SK-N-SH (cell line): Measurements from ENCODE around the gene EZR. TPM values are rescaled to one million over a fixed set of nuclear protein-coding genes. Genes with fewer than 3 reads are reported as not detected.

Source experiments
- CTCF ChIA-PET: fragments of 300-600, 350-600 bp; formaldehyde crosslinking; extraction: SDS; loops from one replicate; lab custom pipeline; 2021; lab: Yijun Ruan, JAX
- POLR2A ChIA-PET: fragments of 350-600 bp; sonication (Branson Sonifier 250); formaldehyde crosslinking; extraction: SDS; loops from one replicate; lab custom pipeline; 2020; ENCODE audit warnings: antibody characterized with exemption, inconsistent platforms; lab: Yijun Ruan, JAX
- DNase-seq: peaks from one replicate; pipeline ENCODE4 v3.0.0; 2012
- H2AFZ ChIP-seq: fragments of 200-600 bp; sonication (generic); 2 replicates; pipeline ENCODE4 v1.8.1; 2016; ENCODE audit warnings: antibody characterized with exemption, mild to moderate bottlenecking, low read depth
- H3F3A ChIP-seq: fragments of 200-600 bp; sonication (generic); replicated peaks from 2 replicates; pipeline ENCODE3; 2016; ENCODE audit warnings: antibody characterized with exemption, mild to moderate bottlenecking; ENCODE audit not compliant: insufficient read depth
- H3K27ac ChIP-seq, 2 experiments: fragments of 200-500 bp in 1 of 2; fragments of 200-600 bp in 1 of 2; sonication (Bioruptor generic) in 1 of 2; sonication (generic), shearing (Covaris generic) in 1 of 2; 2 replicates each; pipeline versions ENCODE4 v1.5.1 to v1.6.1; 2014 to 2016; ENCODE audit warnings: low read depth in 2 of 2, inconsistent platforms in 1 of 2, low read length in 1 of 2, mild to moderate bottlenecking in 1 of 2, mixed read lengths in 1 of 2
- H3K27me3 ChIP-seq: fragments of 200-600 bp; sonication (generic), shearing (Covaris generic); 2 replicates; pipeline ENCODE4 v1.6.1; 2016; ENCODE audit warnings: mixed run types; ENCODE audit not compliant: insufficient read depth
- H3K36me3 ChIP-seq, 2 experiments: fragments of 200-500 bp in 1 of 2; fragments of 200-600 bp in 1 of 2; sonication (Bioruptor generic) in 1 of 2; sonication (generic) in 1 of 2; replicated peaks in 1 of 2; 2 replicates each; pipeline versions ENCODE3 to v1.5.1; 2014 to 2016; ENCODE audit warnings: low read length in 1 of 2, mild to moderate bottlenecking in 1 of 2; ENCODE audit not compliant: insufficient read depth in 2 of 2, control insufficient read depth in 1 of 2
- H3K4me1 ChIP-seq, 2 experiments: fragments of 200-500 bp in 1 of 2; fragments of 200-600 bp in 1 of 2; sonication (Bioruptor generic) in 1 of 2; sonication (generic), shearing (Covaris generic) in 1 of 2; 2 replicates each; pipeline versions ENCODE4 v1.5.1 to v1.6.1; 2014 to 2016; ENCODE audit warnings: low read depth in 1 of 2, low read length in 1 of 2, mixed run types in 1 of 2; ENCODE audit not compliant: insufficient read depth in 2 of 2, control insufficient read depth in 1 of 2
- H3K4me2 ChIP-seq: fragments of 200-600 bp; sonication (generic), shearing (Covaris generic); 2 replicates; pipeline ENCODE4 v1.6.1; 2017; ENCODE audit warnings: mixed run types
- H3K4me3 ChIP-seq, 2 experiments: fragments of 200-500 bp in 1 of 2; fragments of 200-600 bp in 1 of 2; sonication (Bioruptor generic) in 1 of 2; sonication (generic), shearing (Covaris generic) in 1 of 2; 2 replicates each; pipeline versions ENCODE4 v1.5.1 to v1.8.1; 2014 to 2016; ENCODE audit warnings: low read depth in 2 of 2, inconsistent platforms in 1 of 2, low read length in 1 of 2, mild to moderate bottlenecking in 1 of 2, mixed read lengths in 1 of 2, moderate library complexity in 1 of 2
- H3K79me2 ChIP-seq: fragments of 200-600 bp; sonication (generic); 2 replicates; pipeline ENCODE4 v1.8.1; 2017; ENCODE audit warnings: mild to moderate bottlenecking; ENCODE audit not compliant: insufficient read depth
- H3K9ac ChIP-seq: fragments of 200-600 bp; sonication (generic); 2 replicates; pipeline ENCODE4 v1.6.1; 2017; ENCODE audit warnings: mixed run types
- H3K9me2 ChIP-seq: fragments of 200-600 bp; sonication (generic); 2 replicates; pipeline ENCODE4 v1.6.1; 2017; ENCODE audit warnings: mixed run types
- H3K9me3 ChIP-seq: fragments of 200-600 bp; sonication (generic); 2 replicates; pipeline ENCODE4 v1.6.1; 2017; ENCODE audit warnings: mixed run types, mild to moderate bottlenecking, moderate library complexity
- H4K20me1 ChIP-seq: fragments of 200-600 bp; sonication (generic); 2 replicates; pipeline ENCODE4 v1.6.1; 2017; ENCODE audit warnings: mild to moderate bottlenecking, mixed run types; ENCODE audit not compliant: insufficient read depth
- CHD2 ChIP-seq: fragments of 150-350 bp; IDR thresholded peaks from 2 replicates; pipeline ENCODE4 v1.6.1; 2018; ENCODE audit warnings: low read length; ENCODE audit not compliant: partially characterized antibody
- FOXJ3 ChIP-seq: sonication (generic); formaldehyde crosslinking; IDR thresholded peaks from 2 replicates; pipeline ENCODE4 v1.5.1; 2020; ENCODE audit warnings: mild to moderate bottlenecking, missing genetic modification reagents
- FOXM1 ChIP-seq: IDR thresholded peaks from 2 replicates; pipeline ENCODE4 v1.4.0; 2012; ENCODE audit warnings: low read depth, mild to moderate bottlenecking
- GABPA ChIP-seq: IDR thresholded peaks from 2 replicates; pipeline ENCODE4 v1.4.0; 2012; ENCODE audit warnings: low read depth, mild to moderate bottlenecking
- MXI1 ChIP-seq: IDR thresholded peaks from 2 replicates; pipeline ENCODE4 v1.6.1; 2012; ENCODE audit warnings: mild to moderate bottlenecking, low read depth, low read length, improper control_type of control experiment
- RCOR1 ChIP-seq: fragments of 150-350 bp; IDR thresholded peaks from 2 replicates; pipeline ENCODE4 v1.6.1; 2017; ENCODE audit warnings: antibody characterized with exemption, low read length
- REST ChIP-seq: IDR thresholded peaks from 2 replicates; pipeline ENCODE4 v1.6.1; 2012; ENCODE audit warnings: mild to moderate bottlenecking, low read depth, low read length, moderate library complexity
- SMC3 ChIP-seq: IDR thresholded peaks from 2 replicates; pipeline ENCODE4 v1.6.1; 2012; ENCODE audit warnings: low read depth, low read length, improper control_type of control experiment
- TAF1 ChIP-seq: IDR thresholded peaks from 2 replicates; pipeline ENCODE4 v1.6.1; 2012; ENCODE audit warnings: low read depth, mild to moderate bottlenecking, low read length, moderate library complexity, borderline replicate concordance
- TCF12 ChIP-seq: IDR thresholded peaks from 2 replicates; pipeline ENCODE4 v1.4.0; 2012
- TEAD4 ChIP-seq: IDR thresholded peaks from 2 replicates; pipeline ENCODE4 v1.4.0; 2012; ENCODE audit warnings: mild to moderate bottlenecking, borderline replicate concordance; ENCODE audit not compliant: insufficient read depth
- USF1 ChIP-seq: IDR thresholded peaks from 2 replicates; pipeline ENCODE4 v1.4.0; 2012; ENCODE audit warnings: low read depth, borderline replicate concordance
- USF2 ChIP-seq: fragments of 150-350 bp; IDR thresholded peaks from 2 replicates; pipeline ENCODE4 v1.6.1; 2017; ENCODE audit warnings: antibody characterized with exemption, low read length, low read depth, borderline replicate concordance
- WGBS: methylation state at CpG from one replicate; pipeline ENCODE4 v1.1.6; 2017; ENCODE audit warnings: low lambda C conversion rate; 5-methylcytosine and 5-hydroxymethylcytosine counted together
- polyA plus RNA-seq, 3 experiments: library from polyadenylated mRNA; depleted of rRNA; stranded (reverse); fragments of >200 nt; gene quantifications; 2 replicates each; pipeline ENCODE4 v1.2.3, GENCODE V29; 2012

Gene EZR
- polyA plus RNA-seq, 1 of the 3 experiments (the other 2 are of a cell fraction), result 92.0 TPM

GRCh38 chr6:158756977-158757752, 62.0 kb downstream of the EZR start:
- CTCF ChIA-PET, result interaction anchor here (0.7 to 2.6 kb wide), 4 partner anchors 12 to 53 kb away, joined by 3 to 8 read pairs (median 3); no protein-coding TSS in a partner anchor
- no peak overlapping the region for H2AFZ ChIP-seq
- DNase-seq, result no peak
- no peak overlapping the region for H3K4me2 ChIP-seq
- no peaks in the 10 kb centered on the region for H3K9me3 ChIP-seq
- H3K27ac ChIP-seq, result no peak overlapping the region
- H3K4me3 ChIP-seq, result no peak overlapping the region
- POLR2A ChIA-PET, result no interaction called here
- WGBS, result 94% methylated on average over 21 of the region's 25 CpGs
- no peak overlapping the region for H3K9ac ChIP-seq
- H3K9me2 ChIP-seq, result no peaks in the 10 kb centered on the region
- H3K4me1 ChIP-seq, result peaks cover 7 to 64% of the 10 kb centered on the region in 2 experiments; a peak in 3 of 4 replicates
- H3K36me3 ChIP-seq, result no peaks in the 10 kb centered on the region
- TF ChIP-seq USF2 (no peak), MXI1 (no peak), FOXJ3 (CRISPR knock-in tag) (no peak), REST (no peak), CHD2 (no peak), TCF12 (no peak), TAF1 (no peak), USF1 (no peak), FOXM1 (no peak), GABPA (no peak), RCOR1 (no peak), SMC3 (no peak), TEAD4 (no peak)
- no peaks in the 10 kb centered on the region for H4K20me1 ChIP-seq
- no peaks in the 10 kb centered on the region for H3F3A ChIP-seq
- H3K79me2 ChIP-seq, result no peaks in the 10 kb centered on the region
- H3K27me3 ChIP-seq, result no peaks in the 10 kb centered on the region
